Measurements from ENCODE around the gene RGPD8. TPM values are rescaled to one million over a fixed set of nuclear protein-coding genes. Genes with fewer than 3 reads are reported as not detected.

The RGPD8 gene
- total and polyA plus RNA-seq, 2 of the 13 experiments (the other 11 are each of a cell fraction or from before 2014, with no cell fraction given), result 2.3 to 12.8 TPM

DNA sequence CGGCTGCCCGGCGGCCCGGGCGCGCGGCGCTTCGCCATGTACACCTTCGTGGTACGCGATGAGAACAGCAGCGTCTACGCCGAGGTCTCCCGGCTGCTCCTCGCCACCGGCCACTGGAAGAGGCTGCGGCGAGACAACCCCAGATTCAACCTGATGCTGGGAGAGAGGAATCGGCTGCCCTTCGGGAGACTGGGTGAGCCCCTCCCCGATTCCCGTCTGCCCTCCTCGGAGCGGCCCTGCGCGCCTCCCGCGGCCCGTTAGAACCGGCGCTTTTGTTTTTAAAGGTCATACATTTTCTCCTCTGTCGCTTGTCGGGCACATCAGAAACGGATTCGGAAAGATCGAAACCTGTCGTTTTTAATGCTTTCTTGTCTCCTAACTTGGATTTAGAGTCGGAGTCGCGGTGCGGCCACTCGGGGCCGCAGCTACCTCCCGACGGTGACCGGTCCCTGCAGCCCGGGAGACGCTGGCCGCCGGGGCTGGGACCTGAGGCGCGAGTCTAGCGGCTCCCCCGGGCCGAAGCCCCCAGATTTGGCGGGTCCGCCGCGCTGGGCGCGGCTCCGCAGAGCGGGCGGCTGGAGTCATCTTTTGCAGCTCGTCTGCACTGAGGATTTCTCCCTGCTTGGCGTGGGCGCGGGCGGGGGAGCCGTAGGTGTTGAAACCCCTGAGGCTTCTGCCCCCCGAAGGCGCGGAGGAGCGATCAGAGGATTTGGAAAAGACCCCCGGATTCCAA is 49.0 kb upstream of the RGPD8 start (continued):
- TF ChIP-seq, protein P1, sequence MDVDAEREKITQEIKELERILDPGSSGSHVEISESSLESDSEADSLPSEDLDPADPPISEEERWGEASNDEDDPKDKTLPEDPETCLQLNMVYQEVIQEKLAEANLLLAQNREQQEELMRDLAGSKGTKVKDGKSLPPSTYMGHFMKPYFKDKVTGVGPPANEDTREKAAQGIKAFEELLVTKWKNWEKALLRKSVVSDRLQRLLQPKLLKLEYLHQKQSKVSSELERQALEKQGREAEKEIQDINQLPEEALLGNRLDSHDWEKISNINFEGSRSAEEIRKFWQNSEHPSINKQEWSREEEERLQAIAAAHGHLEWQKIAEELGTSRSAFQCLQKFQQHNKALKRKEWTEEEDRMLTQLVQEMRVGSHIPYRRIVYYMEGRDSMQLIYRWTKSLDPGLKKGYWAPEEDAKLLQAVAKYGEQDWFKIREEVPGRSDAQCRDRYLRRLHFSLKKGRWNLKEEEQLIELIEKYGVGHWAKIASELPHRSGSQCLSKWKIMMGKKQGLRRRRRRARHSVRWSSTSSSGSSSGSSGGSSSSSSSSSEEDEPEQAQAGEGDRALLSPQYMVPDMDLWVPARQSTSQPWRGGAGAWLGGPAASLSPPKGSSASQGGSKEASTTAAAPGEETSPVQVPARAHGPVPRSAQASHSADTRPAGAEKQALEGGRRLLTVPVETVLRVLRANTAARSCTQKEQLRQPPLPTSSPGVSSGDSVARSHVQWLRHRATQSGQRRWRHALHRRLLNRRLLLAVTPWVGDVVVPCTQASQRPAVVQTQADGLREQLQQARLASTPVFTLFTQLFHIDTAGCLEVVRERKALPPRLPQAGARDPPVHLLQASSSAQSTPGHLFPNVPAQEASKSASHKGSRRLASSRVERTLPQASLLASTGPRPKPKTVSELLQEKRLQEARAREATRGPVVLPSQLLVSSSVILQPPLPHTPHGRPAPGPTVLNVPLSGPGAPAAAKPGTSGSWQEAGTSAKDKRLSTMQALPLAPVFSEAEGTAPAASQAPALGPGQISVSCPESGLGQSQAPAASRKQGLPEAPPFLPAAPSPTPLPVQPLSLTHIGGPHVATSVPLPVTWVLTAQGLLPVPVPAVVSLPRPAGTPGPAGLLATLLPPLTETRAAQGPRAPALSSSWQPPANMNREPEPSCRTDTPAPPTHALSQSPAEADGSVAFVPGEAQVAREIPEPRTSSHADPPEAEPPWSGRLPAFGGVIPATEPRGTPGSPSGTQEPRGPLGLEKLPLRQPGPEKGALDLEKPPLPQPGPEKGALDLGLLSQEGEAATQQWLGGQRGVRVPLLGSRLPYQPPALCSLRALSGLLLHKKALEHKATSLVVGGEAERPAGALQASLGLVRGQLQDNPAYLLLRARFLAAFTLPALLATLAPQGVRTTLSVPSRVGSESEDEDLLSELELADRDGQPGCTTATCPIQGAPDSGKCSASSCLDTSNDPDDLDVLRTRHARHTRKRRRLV (CRISPR knock-in tag; IDR thresholded peaks at IDR 0.05), result no peak

DNA sequence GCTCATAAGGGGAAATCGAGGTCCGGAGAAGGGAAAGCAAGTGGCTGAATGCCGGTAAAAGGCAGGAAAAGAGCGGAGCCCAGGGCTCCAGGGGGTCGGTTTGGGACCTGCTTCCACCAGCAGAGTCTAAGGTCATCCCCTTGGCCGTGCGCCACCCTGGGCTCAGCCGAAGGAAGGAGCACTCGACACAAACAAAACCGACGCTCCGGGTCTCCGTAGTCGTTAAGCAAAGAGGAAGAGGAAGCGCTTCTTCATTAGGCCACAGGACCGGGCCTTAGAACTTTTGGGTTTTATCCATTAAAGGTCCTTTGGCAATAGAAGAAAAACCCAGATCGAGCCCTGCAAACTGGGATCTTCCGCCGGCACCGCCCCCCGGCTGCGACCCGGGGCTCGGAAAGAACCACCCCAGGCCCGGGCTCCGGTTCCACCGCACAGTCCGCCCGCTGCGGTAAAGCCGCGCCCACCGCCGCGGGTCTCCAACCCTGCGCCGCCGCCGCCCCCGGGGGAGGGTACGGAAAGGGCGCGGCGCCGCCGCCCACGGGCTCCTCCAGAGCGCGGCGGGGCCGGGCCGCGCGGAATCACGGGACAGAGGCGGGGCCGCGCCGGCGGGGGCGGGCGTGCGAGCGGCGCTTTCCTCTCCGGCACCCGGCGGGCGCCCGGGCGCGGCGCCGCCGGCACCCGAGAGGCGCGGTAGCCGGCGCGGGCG is 48.2 kb upstream of the RGPD8 start, which contains the start of gene TTL:
Gene TTL, plus strand, starts transcription at position 629 of the 706 bp plus-strand sequence. CDS start 189 bp downstream, outside the sequence.
- in situ Hi-C loops (cut with HindIII; ENCODE audit: extremely low pct_ligation_motif_present, low pct_unique_long_range_greater_than_20kb) (loop anchor here (5.0 kb wide), 1 partner anchor 101 kb away; the partner anchor contains the start of gene CHCHD5), intact Hi-C loops (cut with micrococcal nuclease; ENCODE audit: unreplicated experiment) (loop anchor here (1.0 to 5.0 kb wide), 3 partner anchors 61 to 246 kb away; partner anchors contain the start of genes CHCHD5 and POLR1B)
- Histone ChIP-seq H3K4me3 (replicated peaks in 1 of 3; ENCODE audit: insufficient read depth in 1 of 3, low read depth in 2 of 3, low read length in 3 of 3) (peak within 1 kb of the TSS; percentile 97 to 99 (median 98)), H3K27ac (ENCODE audit: extremely low read length, insufficient read depth, low read length) (peak within 1 kb of the TSS; percentile 80), H3K79me2 (ENCODE audit: insufficient read depth, low read length) (peaks cover 21% of the 10 kb centered on the region), H3K27me3 (ENCODE audit: control insufficient read depth in 1 of 2, insufficient read depth in 2 of 2, low read length in 2 of 2) (no peaks in the 10 kb centered on the region; a peak in 1 of 5 replicates), H3K9me3 (ENCODE audit: low read length) (no peaks in the 10 kb centered on the region), H3K9ac (ENCODE audit: insufficient read depth, low read depth, low read length) (peak within 1 kb of the TSS; percentile 80), H2AFZ (ENCODE audit: low read length) (peak within 1 kb of the TSS; percentile 96), H3K36me3 (replicated peaks in 1 of 2; ENCODE audit: control insufficient read depth in 1 of 2, insufficient read depth in 2 of 2, low read length in 2 of 2) (peaks cover 0 to 5% of the 10 kb centered on the region in 2 experiments; a peak in 1 of 5 replicates), H3K4me2 (ENCODE audit: low read depth, low read length) (peak within 1 kb of the TSS; percentile 99), H4K20me1 (ENCODE audit: insufficient read depth, low read length) (no peaks in the 10 kb centered on the region), H3K4me1 (ENCODE audit: insufficient read depth, low read length) (peaks cover 26% of the 10 kb centered on the region)
- under 1% methylated on average over 18 of the region's 82 CpGs for WGBS (ENCODE audit: low lambda C conversion rate)
- ATAC-seq (peak; percentile 73), FAIRE-seq (no peak), DNase-seq (ENCODE audit: low spot score) (peak; percentile 59)
- POLR2A ChIA-PET, result interaction anchor here (1.3 to 1.8 kb wide), 2 partner anchors 12 to 103 kb away, joined by 6 to 7 read pairs; partner anchors contain the start of gene CHCHD5
- CTCF ChIA-PET (ENCODE audit: low intra/inter-chr PET ratio, low total read pairs), result interaction anchor here (1.0 to 1.8 kb wide), 5 partner anchors 20 to 245 kb away, joined by 3 to 5 read pairs (median 3); partner anchors contain the start of gene CHCHD5
- TSS peak; percentile 51 for BruUV-seq (replicated peaks)
- TF ChIP-seq, protein P2, sequence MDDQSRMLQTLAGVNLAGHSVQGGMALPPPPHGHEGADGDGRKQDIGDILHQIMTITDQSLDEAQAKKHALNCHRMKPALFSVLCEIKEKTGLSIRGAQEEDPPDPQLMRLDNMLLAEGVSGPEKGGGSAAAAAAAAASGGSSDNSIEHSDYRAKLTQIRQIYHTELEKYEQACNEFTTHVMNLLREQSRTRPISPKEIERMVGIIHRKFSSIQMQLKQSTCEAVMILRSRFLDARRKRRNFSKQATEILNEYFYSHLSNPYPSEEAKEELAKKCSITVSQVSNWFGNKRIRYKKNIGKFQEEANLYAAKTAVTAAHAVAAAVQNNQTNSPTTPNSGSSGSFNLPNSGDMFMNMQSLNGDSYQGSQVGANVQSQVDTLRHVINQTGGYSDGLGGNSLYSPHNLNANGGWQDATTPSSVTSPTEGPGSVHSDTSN (CRISPR knock-in tag; IDR thresholded peaks at IDR 0.05; ENCODE audit: borderline replicate concordance), result no peak
- TF ChIP-seq, protein P3, sequence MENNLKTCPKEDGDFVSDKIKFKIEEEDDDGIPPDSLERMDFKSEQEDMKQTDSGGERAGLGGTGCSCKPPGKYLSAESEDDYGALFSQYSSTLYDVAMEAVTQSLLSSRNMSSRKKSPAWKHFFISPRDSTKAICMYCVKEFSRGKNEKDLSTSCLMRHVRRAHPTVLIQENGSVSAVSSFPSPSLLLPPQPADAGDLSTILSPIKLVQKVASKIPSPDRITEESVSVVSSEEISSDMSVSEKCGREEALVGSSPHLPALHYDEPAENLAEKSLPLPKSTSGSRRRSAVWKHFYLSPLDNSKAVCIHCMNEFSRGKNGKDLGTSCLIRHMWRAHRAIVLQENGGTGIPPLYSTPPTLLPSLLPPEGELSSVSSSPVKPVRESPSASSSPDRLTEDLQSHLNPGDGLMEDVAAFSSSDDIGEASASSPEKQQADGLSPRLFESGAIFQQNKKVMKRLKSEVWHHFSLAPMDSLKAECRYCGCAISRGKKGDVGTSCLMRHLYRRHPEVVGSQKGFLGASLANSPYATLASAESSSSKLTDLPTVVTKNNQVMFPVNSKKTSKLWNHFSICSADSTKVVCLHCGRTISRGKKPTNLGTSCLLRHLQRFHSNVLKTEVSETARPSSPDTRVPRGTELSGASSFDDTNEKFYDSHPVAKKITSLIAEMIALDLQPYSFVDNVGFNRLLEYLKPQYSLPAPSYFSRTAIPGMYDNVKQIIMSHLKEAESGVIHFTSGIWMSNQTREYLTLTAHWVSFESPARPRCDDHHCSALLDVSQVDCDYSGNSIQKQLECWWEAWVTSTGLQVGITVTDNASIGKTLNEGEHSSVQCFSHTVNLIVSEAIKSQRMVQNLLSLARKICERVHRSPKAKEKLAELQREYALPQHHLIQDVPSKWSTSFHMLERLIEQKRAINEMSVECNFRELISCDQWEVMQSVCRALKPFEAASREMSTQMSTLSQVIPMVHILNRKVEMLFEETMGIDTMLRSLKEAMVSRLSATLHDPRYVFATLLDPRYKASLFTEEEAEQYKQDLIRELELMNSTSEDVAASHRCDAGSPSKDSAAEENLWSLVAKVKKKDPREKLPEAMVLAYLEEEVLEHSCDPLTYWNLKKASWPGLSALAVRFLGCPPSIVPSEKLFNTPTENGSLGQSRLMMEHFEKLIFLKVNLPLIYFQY (CRISPR knock-in tag; IDR thresholded peaks at IDR 0.05; ENCODE audit: borderline replicate concordance), result peak; percentile 24; the same call in 1 of the 2 replicates
- TF ChIP-seq ELF4 (CRISPR knock-in tag; IDR thresholded peaks at IDR 0.05; ENCODE audit: borderline replicate concordance) (peak; percentile 23; the same call in 1 of the 2 replicates), ARNT2 (CRISPR knock-in tag; IDR thresholded peaks at IDR 0.05; ENCODE audit: low read depth) (peak; percentile 39; the same call in 1 of the 2 replicates), SKI (IDR thresholded peaks at IDR 0.05; ENCODE audit: partially characterized antibody) (peak; percentile 51), ZNF234 (CRISPR knock-in tag; conservative IDR thresholded peaks at IDR 0.05) (peak; percentile 90; the same call in 1 of the 2 replicates)

Data from HepG2 (cell line).